Measurements from ENCODE around the gene CTDSP2. TPM values are rescaled to one million over a fixed set of nuclear protein-coding genes. Genes with fewer than 3 reads are reported as not detected.

The CTDSP2 gene
- total RNA-seq, 2 experiments from 2014 or later: 44.2 to 118 TPM

DNA sequence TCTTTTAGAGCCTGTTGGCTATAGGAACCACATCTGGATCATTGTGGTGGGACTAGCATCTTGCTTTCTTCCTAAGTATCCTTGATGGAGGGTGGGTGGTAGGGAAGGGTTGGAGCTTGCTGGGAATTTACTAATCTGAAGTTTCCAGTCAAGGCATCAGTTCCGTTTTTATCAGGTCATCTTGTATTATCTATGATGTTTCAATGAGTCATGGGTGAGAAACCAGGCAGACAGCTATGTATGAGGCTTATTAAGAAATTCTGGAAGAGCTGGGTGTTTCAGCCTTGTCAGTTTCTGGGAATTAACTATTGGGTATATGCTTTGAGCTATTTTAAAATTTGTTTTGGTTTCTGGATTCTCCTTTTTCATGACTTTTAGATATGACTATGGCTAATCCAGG lies 52.6 kb downstream of the CTDSP2 start:
- Histone ChIP-seq H3K9me2 (ENCODE audit: insufficient read depth, low read length) (no peaks in the 10 kb centered on the region), H3K9me3 (ENCODE audit: low read length) (no peaks in the 10 kb centered on the region), H4K20me1 (ENCODE audit: insufficient read depth, low read length) (no peaks in the 10 kb centered on the region), H3K36me3 (ENCODE audit: insufficient read depth, low read length) (peaks cover 90% of the 10 kb centered on the region), H2AFZ (ENCODE audit: low read length) (no peak overlapping the region), H3K4me2 (ENCODE audit: low read length) (no peak overlapping the region), H3K79me2 (ENCODE audit: insufficient read depth, low read depth, low read length) (no peaks in the 10 kb centered on the region), H3K27ac (ENCODE audit: low read depth, low read length, poor library complexity, severe bottlenecking) (no peak overlapping the region), H3K4me3 (ENCODE audit: low read depth, low read length, poor library complexity, severe bottlenecking) (no peak overlapping the region), H3K4me1 (ENCODE audit: insufficient read depth, low read length, poor library complexity, severe bottlenecking) (no peaks in the 10 kb centered on the region)
- TF ChIP-seq EZH2phosphoT487 (IDR thresholded peaks at IDR 0.05; ENCODE audit: borderline replicate concordance, low read depth, low read length): no peak
- TF ChIP-seq CTCF (conservative IDR thresholded peaks at IDR 0.05; ENCODE audit: low read length): no peak
- intact Hi-C loops (cut with micrococcal nuclease; ENCODE audit: unreplicated experiment): no loop called here
- POLR2A ChIA-PET: interaction anchor here (0.5 to 2.1 kb wide), 3 partner anchors 14 to 37 kb away, joined by 3 to 4 read pairs (median 4); no protein-coding TSS in a partner anchor
- no TSS peak for BruUV-seq (replicated peaks)
- no peak for DNase-seq (ENCODE audit: low spot score)
- CTCF ChIA-PET (ENCODE audit: unreplicated experiment): interaction anchor here (1.2 kb wide), 1 partner anchor 11 kb away, joined by 4 read pairs; no protein-coding TSS in a partner anchor

DNA sequence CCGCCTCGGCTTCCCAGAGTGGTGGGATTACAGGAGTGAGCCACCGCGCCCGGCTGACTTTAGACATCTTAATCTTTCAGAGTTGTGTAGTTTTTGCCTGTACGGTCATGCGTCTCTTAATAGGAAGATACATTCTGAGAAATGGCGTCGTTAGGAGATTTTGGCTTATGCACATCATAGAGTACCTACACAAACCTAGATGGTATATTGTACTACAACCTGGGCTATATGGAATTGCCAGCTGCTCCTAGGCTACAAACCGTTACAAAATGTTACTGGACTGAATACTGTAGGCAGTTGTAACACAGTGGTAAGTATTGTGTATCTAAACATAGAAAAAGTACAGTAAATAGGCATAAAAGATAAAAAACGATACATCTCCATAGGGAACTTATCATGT lies 62.7 kb downstream of the CTDSP2 start:
- Histone ChIP-seq H2AFZ (ENCODE audit: low read length) (no peak overlapping the region), H3K4me3 (ENCODE audit: low read depth, low read length, poor library complexity, severe bottlenecking) (no peak overlapping the region), H3K9me3 (ENCODE audit: low read length) (no peaks in the 10 kb centered on the region), H3K4me1 (ENCODE audit: insufficient read depth, low read length, poor library complexity, severe bottlenecking) (peaks cover 20% of the 10 kb centered on the region), H4K20me1 (ENCODE audit: insufficient read depth, low read length) (no peaks in the 10 kb centered on the region), H3K4me2 (ENCODE audit: low read length) (peak overlapping the region; percentile 56), H3K27ac (ENCODE audit: low read depth, low read length, poor library complexity, severe bottlenecking) (no peak overlapping the region), H3K36me3 (ENCODE audit: insufficient read depth, low read length) (peaks cover 46% of the 10 kb centered on the region), H3K9me2 (ENCODE audit: insufficient read depth, low read length) (no peaks in the 10 kb centered on the region), H3K79me2 (ENCODE audit: insufficient read depth, low read depth, low read length) (peaks cover 25% of the 10 kb centered on the region)
- intact Hi-C loops (cut with micrococcal nuclease; ENCODE audit: unreplicated experiment): loop anchor here (5.0 kb wide), 1 partner anchor 123 kb away; no protein-coding TSS in a partner anchor
- no peak for TF ChIP-seq EZH2phosphoT487 (IDR thresholded peaks at IDR 0.05; ENCODE audit: borderline replicate concordance, low read depth, low read length)
- TF ChIP-seq CTCF (conservative IDR thresholded peaks at IDR 0.05; ENCODE audit: low read length): no peak
- ChIA-PET POLR2A (interaction anchor here (0.8 to 1.2 kb wide), 3 partner anchors 11 to 19 kb away, joined by 3 to 5 read pairs (median 3); partner anchors contain the start of genes EEF1AKMT3 and METTL1), CTCF (ENCODE audit: unreplicated experiment) (no interaction called here)
- no peak for DNase-seq (ENCODE audit: low spot score)
- TSS peak; percentile 77 for BruUV-seq (replicated peaks)

GRCh38 chr12:57783466-57783801 lies 63.1 kb downstream of the CTDSP2 start:
- Histone ChIP-seq H3K79me2 (ENCODE audit: insufficient read depth, low read depth, low read length) (peaks cover 25% of the 10 kb centered on the region), H4K20me1 (ENCODE audit: insufficient read depth, low read length) (no peaks in the 10 kb centered on the region), H3K4me2 (ENCODE audit: low read length) (peak overlapping the region; percentile 92), H3K4me3 (ENCODE audit: low read depth, low read length, poor library complexity, severe bottlenecking) (peak overlapping the region; percentile 95), H3K27ac (ENCODE audit: low read depth, low read length, poor library complexity, severe bottlenecking) (no peak overlapping the region), H3K4me1 (ENCODE audit: insufficient read depth, low read length, poor library complexity, severe bottlenecking) (peaks cover 20% of the 10 kb centered on the region), H3K9me3 (ENCODE audit: low read length) (no peaks in the 10 kb centered on the region), H3K9me2 (ENCODE audit: insufficient read depth, low read length) (no peaks in the 10 kb centered on the region), H2AFZ (ENCODE audit: low read length) (no peak overlapping the region), H3K36me3 (ENCODE audit: insufficient read depth, low read length) (peaks cover 42% of the 10 kb centered on the region)
- intact Hi-C loops (cut with micrococcal nuclease; ENCODE audit: unreplicated experiment): loop anchor here (5.0 kb wide), 1 partner anchor 124 kb away; no protein-coding TSS in a partner anchor
- ChIA-PET POLR2A (interaction anchor here (0.6 to 1.5 kb wide), 6 partner anchors 10 to 126 kb away, joined by 3 to 4 read pairs (median 3); partner anchors contain the start of genes EEF1AKMT3 and METTL1), CTCF (ENCODE audit: unreplicated experiment) (interaction anchor here (0.8 kb wide), 1 partner anchor 11 kb away, joined by 4 read pairs; no protein-coding TSS in a partner anchor)
- no peak for DNase-seq (ENCODE audit: low spot score)
- BruUV-seq (replicated peaks): no TSS peak
- TF ChIP-seq CTCF (conservative IDR thresholded peaks at IDR 0.05; ENCODE audit: low read length) (no peak), EZH2phosphoT487 (IDR thresholded peaks at IDR 0.05; ENCODE audit: borderline replicate concordance, low read depth, low read length) (no peak)
